ENCODE results near the gene GJD2.

Gene GJD2

GRCh38 chr15:34783991-34784390, 29.2 kb upstream of the GJD2 start:
- ATAC-seq: no peak
- Mint-ChIP-seq H3K4me3 (no peak overlapping the region), H3K27ac (no peak overlapping the region), H3K36me3 (no peaks in the 10 kb centered on the region), H3K4me1 (no peaks in the 10 kb centered on the region), H3K9me3 (no peaks in the 10 kb centered on the region)
- DNase-seq (ENCODE audit: low spot score in 2 of 2): no peak

- Mint-ChIP-seq H3K27ac (no peak overlapping the region), H3K9me3 (no peaks in the 10 kb centered on the region), H3K4me1 (no peaks in the 10 kb centered on the region), H3K4me3 (no peak overlapping the region), H3K36me3 (no peaks in the 10 kb centered on the region)
- ATAC-seq (no peak), DNase-seq (ENCODE audit: low spot score in 2 of 2) (no peak)
These were observed 28.6 kb upstream of the GJD2 start for GRCh38 chr15:34783431-34783830.

- Mint-ChIP-seq H3K36me3 (no peaks in the 10 kb centered on the region), H3K4me3 (no peak overlapping the region), H3K4me1 (no peaks in the 10 kb centered on the region), H3K27ac (no peak overlapping the region), H3K9me3 (no peaks in the 10 kb centered on the region)
- ATAC-seq (no peak), DNase-seq (ENCODE audit: low spot score in 2 of 2) (no peak)
These were observed 28.1 kb upstream of the GJD2 start for GRCh38 chr15:34782901-34783300.

GRCh38 chr15:34780725-34781124, 25.9 kb upstream of the GJD2 start:
- Mint-ChIP-seq H3K4me1 (no peaks in the 10 kb centered on the region), H3K27ac (no peak overlapping the region), H3K4me3 (no peak overlapping the region), H3K36me3 (no peaks in the 10 kb centered on the region), H3K9me3 (no peaks in the 10 kb centered on the region)
- no peak for DNase-seq (ENCODE audit: low spot score in 2 of 2)
- no peak for ATAC-seq

- Mint-ChIP-seq H3K4me1 (no peaks in the 10 kb centered on the region), H3K36me3 (no peaks in the 10 kb centered on the region), H3K27ac (no peak overlapping the region), H3K4me3 (no peak overlapping the region), H3K9me3 (no peaks in the 10 kb centered on the region)
- no peak for DNase-seq (ENCODE audit: low spot score in 2 of 2)
- no peak for ATAC-seq
These were observed 21.9 kb upstream of the GJD2 start for GRCh38 chr15:34776606-34777105.

GRCh38 chr15:34773917-34774316, 19.1 kb upstream of the GJD2 start:
- Mint-ChIP-seq H3K27ac (no peak overlapping the region), H3K9me3 (no peaks in the 10 kb centered on the region), H3K4me1 (no peaks in the 10 kb centered on the region), H3K36me3 (no peaks in the 10 kb centered on the region), H3K4me3 (no peak overlapping the region)
- DNase-seq (ENCODE audit: low spot score in 2 of 2) (no peak), ATAC-seq (no peak)

- ATAC-seq: no peak
- Mint-ChIP-seq H3K27ac (no peak overlapping the region), H3K4me1 (no peaks in the 10 kb centered on the region), H3K9me3 (no peaks in the 10 kb centered on the region), H3K4me3 (no peak overlapping the region), H3K36me3 (no peaks in the 10 kb centered on the region)
- DNase-seq (ENCODE audit: low spot score in 2 of 2): no peak
These were observed 18.2 kb upstream of the GJD2 start for GRCh38 chr15:34773013-34773412.

- no peak for DNase-seq (ENCODE audit: low spot score in 2 of 2)
- H3K9me3 Mint-ChIP-seq: no peaks in the 10 kb centered on the region
- H3K36me3 Mint-ChIP-seq: no peaks in the 10 kb centered on the region
- H3K27ac Mint-ChIP-seq: no peak overlapping the region
- no peaks in the 10 kb centered on the region for H3K4me1 Mint-ChIP-seq
- no peak for ATAC-seq
- H3K4me3 Mint-ChIP-seq: no peak overlapping the region
These were observed 17.5 kb upstream of the GJD2 start for GRCh38 chr15:34772312-34772711.

- Mint-ChIP-seq H3K4me3 (no peak overlapping the region), H3K36me3 (no peaks in the 10 kb centered on the region), H3K4me1 (no peaks in the 10 kb centered on the region), H3K27ac (no peak overlapping the region), H3K9me3 (no peaks in the 10 kb centered on the region)
- DNase-seq (ENCODE audit: low spot score in 2 of 2) (no peak), ATAC-seq (no peak)
These were observed 14.9 kb upstream of the GJD2 start for GRCh38 chr15:34769711-34770110.

GRCh38 chr15:34768530-34768929, 13.7 kb upstream of the GJD2 start:
- no peak for DNase-seq (ENCODE audit: low spot score in 2 of 2)
- Mint-ChIP-seq H3K36me3 (no peaks in the 10 kb centered on the region), H3K9me3 (no peaks in the 10 kb centered on the region)

GRCh38 chr15:34765741-34766140, 10.9 kb upstream of the GJD2 start:
- ATAC-seq (no peak), DNase-seq (ENCODE audit: low spot score in 2 of 2) (no peak)
- Mint-ChIP-seq H3K27ac (no peak overlapping the region), H3K4me3 (no peak overlapping the region), H3K9me3 (no peaks in the 10 kb centered on the region), H3K36me3 (no peaks in the 10 kb centered on the region), H3K4me1 (no peaks in the 10 kb centered on the region)

More at GRCh38 chr15:34768530-34768929, 13.7 kb upstream of the GJD2 start:
- H3K27ac Mint-ChIP-seq: no peak overlapping the region
- ATAC-seq: no peak
- H3K4me1 Mint-ChIP-seq: no peaks in the 10 kb centered on the region
- H3K4me3 Mint-ChIP-seq: no peak overlapping the region

GRCh38 chr15:34760909-34761308, 6.1 kb upstream of the GJD2 start:
- no peak overlapping the region for H3K27ac Mint-ChIP-seq
- DNase-seq (ENCODE audit: low spot score in 2 of 2) (no peak), ATAC-seq (no peak)
- H3K9me3 Mint-ChIP-seq: no peaks in the 10 kb centered on the region
- no peaks in the 10 kb centered on the region for H3K36me3 Mint-ChIP-seq
- no peak overlapping the region for H3K4me3 Mint-ChIP-seq
- H3K4me1 Mint-ChIP-seq: no peaks in the 10 kb centered on the region

GRCh38 chr15:34759992-34760391, 5.2 kb upstream of the GJD2 start:
- Mint-ChIP-seq H3K9me3 (no peaks in the 10 kb centered on the region), H3K36me3 (no peaks in the 10 kb centered on the region), H3K27ac (no peak overlapping the region), H3K4me1 (no peaks in the 10 kb centered on the region), H3K4me3 (no peak overlapping the region)
- ATAC-seq (peak; percentile 48), DNase-seq (ENCODE audit: low spot score in 2 of 2) (no peak)

- no peak overlapping the region for H3K4me3 Mint-ChIP-seq
- H3K36me3 Mint-ChIP-seq: no peaks in the 10 kb centered on the region
- no peak for ATAC-seq
- H3K27ac Mint-ChIP-seq: no peak overlapping the region
- H3K9me3 Mint-ChIP-seq: no peaks in the 10 kb centered on the region
- DNase-seq (ENCODE audit: low spot score in 2 of 2): no peak
- no peaks in the 10 kb centered on the region for H3K4me1 Mint-ChIP-seq
These were observed 4.5 kb upstream of the GJD2 start for GRCh38 chr15:34759347-34759746.

GRCh38 chr15:34757262-34757661, 2.5 kb upstream of the GJD2 start:
- ATAC-seq (no peak), DNase-seq (ENCODE audit: low spot score in 2 of 2) (no peak)
- Mint-ChIP-seq H3K4me1 (no peaks in the 10 kb centered on the region), H3K27ac (no peak overlapping the region), H3K36me3 (no peaks in the 10 kb centered on the region), H3K9me3 (no peaks in the 10 kb centered on the region), H3K4me3 (no peak overlapping the region)

GRCh38 chr15:34755419-34755773, 598 bp upstream of the GJD2 start:
- ATAC-seq: no peak
- Mint-ChIP-seq H3K9me3 (no peaks in the 10 kb centered on the region), H3K36me3 (no peaks in the 10 kb centered on the region), H3K27ac (no peak overlapping the region), H3K4me1 (no peaks in the 10 kb centered on the region), H3K4me3 (no peak overlapping the region)
- no peak for DNase-seq (ENCODE audit: low spot score in 2 of 2)

GRCh38 chr15:34754171-34754601, 612 bp downstream of the GJD2 start:
- no peak overlapping the region for H3K27ac Mint-ChIP-seq
- H3K36me3 Mint-ChIP-seq: no peaks in the 10 kb centered on the region
- H3K4me3 Mint-ChIP-seq: no peak overlapping the region
- H3K9me3 Mint-ChIP-seq: no peaks in the 10 kb centered on the region
- ATAC-seq: no peak
- no peak for DNase-seq (ENCODE audit: low spot score in 2 of 2)
- no peaks in the 10 kb centered on the region for H3K4me1 Mint-ChIP-seq

Measured in stimulated activated effector memory CD8-positive, alpha-beta T cell treated with anti-CD3 and anti-CD28 coated beads, Interleukin-12 subunit alpha, Interleukin-12 subunit beta, amount 100 ng/mL, for 72 hours (primary cell).